GM12892 (cell line): ENCODE results near the gene LZIC.

ENCODE experiments used
- POLR2A ChIP-seq: IDR thresholded peaks from 2 replicates; pipeline ENCODE4 v1.6.1; 2011; ENCODE audit warnings: low read depth, low read length, control low read depth
- POLR2AphosphoS5 ChIP-seq: IDR thresholded peaks from 2 replicates; pipeline ENCODE4 v1.6.1; 2011; ENCODE audit warnings: low read depth, low read length, control low read depth
- TAF1 ChIP-seq: IDR thresholded peaks from 2 replicates; pipeline ENCODE4 v1.6.1; 2011; ENCODE audit warnings: low read depth, mild to moderate bottlenecking, control low read depth, low read length, borderline replicate concordance

- TF ChIP-seq TAF1 (no peak), POLR2A (no peak), POLR2AphosphoS5 (no peak)
Observed at GRCh38 chr1:9890224-9890731, 52.9 kb downstream of the LZIC start.
